Measurements from ENCODE around the gene MICAL1.

The MICAL1 gene

GRCh38 chr6:109448615-109449014 lies 7.0 kb downstream of the MICAL1 start:
- H3K27me3 ChIP-seq (ENCODE audit: control insufficient read depth, insufficient read depth, low read length): no peaks in the 10 kb centered on the region
- H3K36me3 ChIP-seq (ENCODE audit: control insufficient read depth, insufficient read depth, low read length): peaks cover 14% of the 10 kb centered on the region
- H3K9ac ChIP-seq (ENCODE audit: low read length): no peak overlapping the region
- H3K4me1 ChIP-seq (ENCODE audit: control insufficient read depth, insufficient read depth, low read length): no peaks in the 10 kb centered on the region
- H3K4me3 ChIP-seq (ENCODE audit: low read length): no peak overlapping the region
- no peak overlapping the region for H3K27ac ChIP-seq (ENCODE audit: low read depth, low read length)

- H3K9ac ChIP-seq (ENCODE audit: low read length): no peak overlapping the region
- no peak overlapping the region for H3K27ac ChIP-seq (ENCODE audit: low read depth, low read length)
- no peaks in the 10 kb centered on the region for H3K27me3 ChIP-seq (ENCODE audit: control insufficient read depth, insufficient read depth, low read length)
- peaks cover 11% of the 10 kb centered on the region for H3K36me3 ChIP-seq (ENCODE audit: control insufficient read depth, insufficient read depth, low read length)
- H3K4me3 ChIP-seq (ENCODE audit: low read length): no peak overlapping the region
- no peaks in the 10 kb centered on the region for H3K4me1 ChIP-seq (ENCODE audit: control insufficient read depth, insufficient read depth, low read length)
Observed at GRCh38 chr6:109447878-109448555, 7.6 kb downstream of the MICAL1 start.

GRCh38 chr6:109447087-109447486 lies 8.5 kb downstream of the MICAL1 start:
- no peaks in the 10 kb centered on the region for H3K27me3 ChIP-seq (ENCODE audit: control insufficient read depth, insufficient read depth, low read length)
- H3K4me1 ChIP-seq (ENCODE audit: control insufficient read depth, insufficient read depth, low read length): no peaks in the 10 kb centered on the region
- peaks cover 17% of the 10 kb centered on the region for H3K36me3 ChIP-seq (ENCODE audit: control insufficient read depth, insufficient read depth, low read length)
- no peak overlapping the region for H3K4me3 ChIP-seq (ENCODE audit: low read length)
- H3K9ac ChIP-seq (ENCODE audit: low read length): no peak overlapping the region
- no peak overlapping the region for H3K27ac ChIP-seq (ENCODE audit: low read depth, low read length)

- no peak overlapping the region for H3K27ac ChIP-seq (ENCODE audit: low read depth, low read length)
- peaks cover 17% of the 10 kb centered on the region for H3K36me3 ChIP-seq (ENCODE audit: control insufficient read depth, insufficient read depth, low read length)
- no peaks in the 10 kb centered on the region for H3K27me3 ChIP-seq (ENCODE audit: control insufficient read depth, insufficient read depth, low read length)
- peaks cover under 1% of the 10 kb centered on the region for H3K4me1 ChIP-seq (ENCODE audit: control insufficient read depth, insufficient read depth, low read length)
- H3K4me3 ChIP-seq (ENCODE audit: low read length): no peak overlapping the region
- H3K9ac ChIP-seq (ENCODE audit: low read length): no peak overlapping the region
Observed at GRCh38 chr6:109446541-109446940, 9.0 kb downstream of the MICAL1 start.

- Histone ChIP-seq H3K9ac (ENCODE audit: low read length) (no peak overlapping the region), H3K4me1 (ENCODE audit: control insufficient read depth, insufficient read depth, low read length) (peaks cover 3% of the 10 kb centered on the region), H3K36me3 (ENCODE audit: control insufficient read depth, insufficient read depth, low read length) (peaks cover 17% of the 10 kb centered on the region), H3K4me3 (ENCODE audit: low read length) (no peak overlapping the region), H3K27ac (ENCODE audit: low read depth, low read length) (no peak overlapping the region), H3K27me3 (ENCODE audit: control insufficient read depth, insufficient read depth, low read length) (no peaks in the 10 kb centered on the region)
Observed at GRCh38 chr6:109446072-109446471, 9.5 kb downstream of the MICAL1 start.

GRCh38 chr6:109445382-109445781 lies 10.2 kb downstream of the MICAL1 start:
- Histone ChIP-seq H3K27ac (ENCODE audit: low read depth, low read length) (no peak overlapping the region), H3K4me1 (ENCODE audit: control insufficient read depth, insufficient read depth, low read length) (peaks cover 3% of the 10 kb centered on the region), H3K4me3 (ENCODE audit: low read length) (no peak overlapping the region), H3K9ac (ENCODE audit: low read length) (no peak overlapping the region), H3K36me3 (ENCODE audit: control insufficient read depth, insufficient read depth, low read length) (peaks cover 17% of the 10 kb centered on the region), H3K27me3 (ENCODE audit: control insufficient read depth, insufficient read depth, low read length) (no peaks in the 10 kb centered on the region)

- peaks cover 17% of the 10 kb centered on the region for H3K36me3 ChIP-seq (ENCODE audit: control insufficient read depth, insufficient read depth, low read length)
- no peak overlapping the region for H3K9ac ChIP-seq (ENCODE audit: low read length)
- H3K27ac ChIP-seq (ENCODE audit: low read depth, low read length): no peak overlapping the region
- H3K27me3 ChIP-seq (ENCODE audit: control insufficient read depth, insufficient read depth, low read length): no peaks in the 10 kb centered on the region
- H3K4me1 ChIP-seq (ENCODE audit: control insufficient read depth, insufficient read depth, low read length): peaks cover 3% of the 10 kb centered on the region
- no peak overlapping the region for H3K4me3 ChIP-seq (ENCODE audit: low read length)
Observed at GRCh38 chr6:109443425-109443950, 12.1 kb downstream of the MICAL1 start.

- no peak overlapping the region for H3K4me3 ChIP-seq (ENCODE audit: low read length)
Observed at GRCh38 chr6:109442393-109442924, 13.1 kb downstream of the MICAL1 start.

GRCh38 chr6:109441069-109441816 lies 14.3 kb downstream of the MICAL1 start:
- H3K27ac ChIP-seq (ENCODE audit: low read depth, low read length): peak overlapping the region; percentile 53
- no peaks in the 10 kb centered on the region for H3K27me3 ChIP-seq (ENCODE audit: control insufficient read depth, insufficient read depth, low read length)
- H3K4me3 ChIP-seq (ENCODE audit: low read length): peak overlapping the region; percentile 78
- peaks cover 3% of the 10 kb centered on the region for H3K4me1 ChIP-seq (ENCODE audit: control insufficient read depth, insufficient read depth, low read length)
- peaks cover 14% of the 10 kb centered on the region for H3K36me3 ChIP-seq (ENCODE audit: control insufficient read depth, insufficient read depth, low read length)
- H3K9ac ChIP-seq (ENCODE audit: low read length): peak overlapping the region; percentile 16

More at GRCh38 chr6:109442393-109442924, 13.1 kb downstream of the MICAL1 start:
- Histone ChIP-seq H3K27ac (ENCODE audit: low read depth, low read length) (no peak overlapping the region), H3K9ac (ENCODE audit: low read length) (no peak overlapping the region), H3K27me3 (ENCODE audit: control insufficient read depth, insufficient read depth, low read length) (no peaks in the 10 kb centered on the region), H3K4me1 (ENCODE audit: control insufficient read depth, insufficient read depth, low read length) (peaks cover 3% of the 10 kb centered on the region), H3K36me3 (ENCODE audit: control insufficient read depth, insufficient read depth, low read length) (peaks cover 17% of the 10 kb centered on the region)

GRCh38 chr6:109440331-109441068 lies 15.1 kb downstream of the MICAL1 start, which contains the start of the genes PPIL6 and SMPD2:
Gene PPIL6, minus strand, starts transcription at chr6:109440628. Its CDS starts 38 bp downstream, at chr6:109440590.
Gene SMPD2, plus strand, starts transcription at chr6:109440724. Its CDS starts 398 bp downstream, at chr6:109441122.
- H3K9ac ChIP-seq (ENCODE audit: low read length): peak within 1 kb of the TSS; percentile 16
- H3K27me3 ChIP-seq (ENCODE audit: control insufficient read depth, insufficient read depth, low read length): no peaks in the 10 kb centered on the region
- peak within 1 kb of the TSS; percentile 78 for H3K4me3 ChIP-seq (ENCODE audit: low read length)
- H3K36me3 ChIP-seq (ENCODE audit: control insufficient read depth, insufficient read depth, low read length): peaks cover 14% of the 10 kb centered on the region
- peak within 1 kb of the TSS; percentile 53 for H3K27ac ChIP-seq (ENCODE audit: low read depth, low read length)
- peaks cover 3% of the 10 kb centered on the region for H3K4me1 ChIP-seq (ENCODE audit: control insufficient read depth, insufficient read depth, low read length)

- no peak overlapping the region for H3K27ac ChIP-seq (ENCODE audit: low read depth, low read length)
- no peak overlapping the region for H3K4me3 ChIP-seq (ENCODE audit: low read length)
- H3K9ac ChIP-seq (ENCODE audit: low read length): no peak overlapping the region
- H3K27me3 ChIP-seq (ENCODE audit: control insufficient read depth, insufficient read depth, low read length): no peaks in the 10 kb centered on the region
- no peaks in the 10 kb centered on the region for H3K36me3 ChIP-seq (ENCODE audit: control insufficient read depth, insufficient read depth, low read length)
- no peaks in the 10 kb centered on the region for H3K4me1 ChIP-seq (ENCODE audit: control insufficient read depth, insufficient read depth, low read length)
Observed at GRCh38 chr6:109436041-109436440, 19.5 kb downstream of the MICAL1 start.

GRCh38 chr6:109434456-109434855 lies 21.1 kb downstream of the MICAL1 start:
- no peaks in the 10 kb centered on the region for H3K27me3 ChIP-seq (ENCODE audit: control insufficient read depth, insufficient read depth, low read length)
- no peak overlapping the region for H3K4me3 ChIP-seq (ENCODE audit: low read length)
- H3K36me3 ChIP-seq (ENCODE audit: control insufficient read depth, insufficient read depth, low read length): no peaks in the 10 kb centered on the region
- H3K27ac ChIP-seq (ENCODE audit: low read depth, low read length): no peak overlapping the region
- H3K9ac ChIP-seq (ENCODE audit: low read length): no peak overlapping the region
- H3K4me1 ChIP-seq (ENCODE audit: control insufficient read depth, insufficient read depth, low read length): no peaks in the 10 kb centered on the region
